Gastroesophageal sphincter (tissue), 3 donors: ENCODE results near the gene FPR3.

Experiments used
- EP300 ChIP-seq: sonication (generic); formaldehyde crosslinking; IDR thresholded peaks from one replicate; pipeline ENCODE4 v1.6.1; 2017; ENCODE audit warnings: antibody characterized with exemption, mild to moderate bottlenecking
- POLR2A ChIP-seq, 2 donors: fragments of 450-650 bp; IDR thresholded peaks; one replicate each; pipeline ENCODE4 v1.6.1; 2017; ENCODE audit warnings: antibody characterized with exemption in 2 of 2, mild to moderate bottlenecking in 2 of 2, moderate library complexity in 1 of 2
- POLR2AphosphoS5 ChIP-seq: sonication (generic); formaldehyde crosslinking; IDR thresholded peaks from one replicate; pipeline ENCODE4 v1.6.1; 2017; ENCODE audit warnings: antibody characterized with exemption
- TF ChIP-seq, protein P1 (sequence below), 4 experiments: fragments of 200-600 bp in 2 of 4; fragments of 450-650 bp in 2 of 4; sonication (generic) in 1 of 4; IDR thresholded peaks; one replicate each; pipeline ENCODE4 v1.5.1; 2017 to 2019; ENCODE audit warnings: antibody characterized with exemption in 4 of 4, mild to moderate bottlenecking in 2 of 4, moderate library complexity in 2 of 4

DNA sequence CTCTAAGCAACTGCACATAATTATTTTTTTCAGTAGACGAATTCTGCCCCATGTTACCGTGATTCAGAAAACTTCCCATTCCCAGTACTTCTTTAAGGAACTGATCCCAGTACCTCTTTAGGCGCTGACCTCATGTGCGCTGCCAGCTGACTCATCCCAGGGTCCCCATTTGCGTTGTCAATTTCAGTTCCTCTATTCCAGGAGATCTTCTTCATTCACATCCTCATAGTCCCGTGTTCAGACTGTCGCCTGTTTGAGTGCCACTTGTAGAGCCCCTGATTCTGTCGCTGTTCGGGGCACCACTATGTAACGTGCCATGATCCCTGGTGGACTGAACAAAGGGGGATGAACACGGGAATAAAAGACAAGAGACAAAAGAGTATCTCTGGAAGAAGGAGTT lies 16.4 kb downstream of the FPR3 start:
- TF ChIP-seq, protein P1, sequence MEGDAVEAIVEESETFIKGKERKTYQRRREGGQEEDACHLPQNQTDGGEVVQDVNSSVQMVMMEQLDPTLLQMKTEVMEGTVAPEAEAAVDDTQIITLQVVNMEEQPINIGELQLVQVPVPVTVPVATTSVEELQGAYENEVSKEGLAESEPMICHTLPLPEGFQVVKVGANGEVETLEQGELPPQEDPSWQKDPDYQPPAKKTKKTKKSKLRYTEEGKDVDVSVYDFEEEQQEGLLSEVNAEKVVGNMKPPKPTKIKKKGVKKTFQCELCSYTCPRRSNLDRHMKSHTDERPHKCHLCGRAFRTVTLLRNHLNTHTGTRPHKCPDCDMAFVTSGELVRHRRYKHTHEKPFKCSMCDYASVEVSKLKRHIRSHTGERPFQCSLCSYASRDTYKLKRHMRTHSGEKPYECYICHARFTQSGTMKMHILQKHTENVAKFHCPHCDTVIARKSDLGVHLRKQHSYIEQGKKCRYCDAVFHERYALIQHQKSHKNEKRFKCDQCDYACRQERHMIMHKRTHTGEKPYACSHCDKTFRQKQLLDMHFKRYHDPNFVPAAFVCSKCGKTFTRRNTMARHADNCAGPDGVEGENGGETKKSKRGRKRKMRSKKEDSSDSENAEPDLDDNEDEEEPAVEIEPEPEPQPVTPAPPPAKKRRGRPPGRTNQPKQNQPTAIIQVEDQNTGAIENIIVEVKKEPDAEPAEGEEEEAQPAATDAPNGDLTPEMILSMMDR (IDR thresholded peaks at IDR 0.05), result no peak
- TF ChIP-seq POLR2A (IDR thresholded peaks at IDR 0.05) (no peak), POLR2AphosphoS5 (no peak), EP300 (no peak)
